ENCODE measurements around the gene SMIM24.

SMIM24 gene

GRCh38 chr19:3493651-3494050 is 13.3 kb upstream of the SMIM24 start:
- peaks cover 55% of the 10 kb centered on the region for H3K36me3 Mint-ChIP-seq
- no peaks in the 10 kb centered on the region for H3K9me3 Mint-ChIP-seq

GRCh38 chr19:3492919-3493318 is 12.6 kb upstream of the SMIM24 start:
- ATAC-seq, result no peak
- peaks cover 62% of the 10 kb centered on the region for H3K36me3 Mint-ChIP-seq
- H3K4me1 Mint-ChIP-seq, result peaks cover 6% of the 10 kb centered on the region
- no peak overlapping the region for H3K4me3 Mint-ChIP-seq
- H3K27me3 Mint-ChIP-seq, result no peaks in the 10 kb centered on the region
- no peak overlapping the region for H3K27ac Mint-ChIP-seq
- H3K9me3 Mint-ChIP-seq, result no peaks in the 10 kb centered on the region

More at GRCh38 chr19:3493651-3494050, 13.3 kb upstream of the SMIM24 start:
- H3K27ac Mint-ChIP-seq, result no peak overlapping the region
- H3K4me3 Mint-ChIP-seq, result no peak overlapping the region
- H3K27me3 Mint-ChIP-seq, result no peaks in the 10 kb centered on the region
- no peak for ATAC-seq
- peaks cover 8% of the 10 kb centered on the region for H3K4me1 Mint-ChIP-seq

DNA sequence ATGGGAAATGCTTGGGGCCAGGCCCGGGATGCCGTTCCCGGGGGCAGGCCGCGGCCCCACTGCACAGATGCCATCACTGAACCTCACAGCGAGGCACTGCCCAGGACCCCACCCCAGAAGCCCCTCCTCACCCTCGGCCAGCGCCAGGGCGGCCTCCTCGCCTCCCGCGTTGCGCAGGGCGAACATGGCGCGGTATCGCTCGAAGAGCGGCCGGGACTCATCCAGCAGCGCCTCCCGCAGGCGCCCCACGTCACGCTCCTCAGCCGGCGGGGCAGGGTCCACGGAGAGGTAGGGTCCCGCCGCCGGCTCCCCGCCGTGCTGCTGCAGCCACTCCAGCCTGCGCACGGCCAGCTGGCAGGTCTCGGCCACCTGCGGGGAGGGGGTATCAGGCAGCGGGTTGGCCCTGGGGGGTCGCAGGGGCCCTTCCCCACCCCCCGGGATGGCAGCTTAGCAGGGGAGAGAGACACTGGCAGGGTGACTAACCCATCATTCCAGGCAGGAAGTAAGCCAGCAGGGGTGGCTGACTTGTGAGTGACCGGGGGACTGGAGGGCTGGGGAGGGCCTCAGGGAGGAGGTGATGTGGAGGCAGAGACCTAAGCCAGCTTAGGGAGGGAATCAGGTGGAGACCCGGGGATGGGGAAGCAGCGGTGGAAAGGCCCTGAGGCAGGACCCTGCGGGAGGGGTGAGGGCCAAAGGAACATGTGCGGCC is 12.0 kb upstream of the SMIM24 start:
- no peak overlapping the region for H3K27ac Mint-ChIP-seq
- H3K36me3 Mint-ChIP-seq, result peaks cover 64% of the 10 kb centered on the region
- H3K27me3 Mint-ChIP-seq, result no peaks in the 10 kb centered on the region
- no peaks in the 10 kb centered on the region for H3K9me3 Mint-ChIP-seq
- no peak overlapping the region for H3K4me3 Mint-ChIP-seq
- ATAC-seq, result no peak
- peaks cover 5% of the 10 kb centered on the region for H3K4me1 Mint-ChIP-seq

DNA sequence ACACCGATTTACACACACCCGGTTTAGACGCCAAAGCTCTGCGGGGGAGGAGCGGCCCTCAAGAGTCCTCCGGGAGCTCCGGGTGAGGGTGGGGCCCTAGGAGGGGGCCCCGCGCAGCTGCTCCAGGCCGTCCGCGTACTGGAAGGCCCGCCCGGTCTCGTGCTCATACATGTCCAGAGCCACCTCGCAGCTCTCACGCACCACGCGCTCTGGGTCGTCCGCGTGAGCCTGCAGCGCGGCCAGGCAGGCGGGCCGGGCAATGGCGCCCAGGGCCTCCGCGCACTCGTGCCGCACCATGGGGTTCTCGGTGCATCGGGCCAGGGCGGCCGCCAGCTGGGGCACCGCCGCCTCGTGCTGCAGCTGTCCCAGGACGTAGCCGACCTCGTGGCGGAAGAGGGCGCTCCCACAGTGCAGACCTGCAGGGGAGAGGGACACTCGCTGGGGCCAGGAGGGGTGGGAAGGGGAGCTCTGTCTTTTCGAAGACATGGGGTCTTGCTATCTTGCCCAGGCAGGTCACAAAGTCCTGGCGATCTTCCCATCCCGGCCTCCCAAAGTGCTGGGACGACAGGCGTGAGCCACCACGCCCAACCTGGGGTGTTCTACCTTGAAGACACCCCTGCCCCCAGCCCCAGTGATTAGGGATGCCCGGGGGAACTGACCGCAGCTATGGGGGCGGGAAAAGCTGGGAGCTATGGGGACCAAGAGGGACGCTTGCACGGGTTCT is 11.2 kb upstream of the SMIM24 start:
- no peaks in the 10 kb centered on the region for H3K27me3 Mint-ChIP-seq
- peaks cover 61% of the 10 kb centered on the region for H3K36me3 Mint-ChIP-seq
- H3K9me3 Mint-ChIP-seq, result no peaks in the 10 kb centered on the region
- H3K4me3 Mint-ChIP-seq, result no peak overlapping the region
- H3K27ac Mint-ChIP-seq, result no peak overlapping the region
- ATAC-seq, result peak; percentile 43
- H3K4me1 Mint-ChIP-seq, result no peaks in the 10 kb centered on the region

GRCh38 chr19:3483226-3483628 is 2.9 kb upstream of the SMIM24 start, which contains the start of gene SMIM44:
Gene SMIM44 (minus strand): TSS chr19:3483441. CDS start chr19:3483403, 38 bp downstream.
- no peak within 1 kb of the TSS for H3K4me3 Mint-ChIP-seq
- H3K36me3 Mint-ChIP-seq, result peaks cover 11% of the 10 kb centered on the region

DNA sequence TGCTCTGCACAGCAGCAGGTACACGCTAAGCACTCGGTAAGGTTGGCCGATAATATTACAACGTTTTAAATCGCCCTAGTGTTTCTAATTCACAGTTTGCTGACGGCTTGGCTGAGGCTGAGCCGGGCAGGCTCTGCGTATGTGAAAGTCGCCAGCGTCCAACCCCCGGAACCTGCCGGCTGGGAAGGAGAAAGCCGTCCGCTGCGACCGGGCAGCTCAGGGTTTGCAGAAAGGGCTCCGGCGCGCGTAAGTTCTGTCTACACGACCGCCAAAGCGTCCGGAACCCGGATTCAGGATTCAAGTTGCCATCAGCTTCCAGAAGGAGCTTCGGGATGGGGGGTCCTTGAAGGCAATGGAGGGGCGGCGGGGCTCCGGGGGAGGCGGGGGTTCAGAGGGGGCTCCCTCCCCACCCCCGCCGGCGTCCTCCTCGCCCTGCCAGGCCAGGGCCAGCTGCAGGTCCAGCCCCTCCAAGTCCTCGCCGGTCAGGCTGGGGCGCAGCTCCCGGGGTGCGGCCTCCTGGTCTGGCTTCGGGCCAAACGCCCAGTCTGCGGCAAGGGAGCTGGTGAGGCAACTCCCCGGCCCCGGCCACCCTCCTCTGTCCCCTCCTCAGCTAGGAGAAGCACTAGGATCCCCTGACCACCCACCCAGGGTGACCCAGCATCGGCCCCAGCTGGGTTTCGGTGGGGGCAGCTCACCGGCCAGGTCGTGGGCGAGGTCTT is 2.3 kb upstream of the SMIM24 start:
- Mint-ChIP-seq H3K36me3 (peaks cover 6% of the 10 kb centered on the region), H3K9me3 (peaks cover 5% of the 10 kb centered on the region), H3K27me3 (peaks cover 24% of the 10 kb centered on the region), H3K4me3 (no peak overlapping the region), H3K4me1 (peaks cover 24% of the 10 kb centered on the region), H3K27ac (no peak overlapping the region)
- ATAC-seq, result no peak

More at GRCh38 chr19:3483226-3483628, 2.9 kb upstream of the SMIM24 start, which contains the start of gene SMIM44:
- Mint-ChIP-seq H3K27ac (no peak within 1 kb of the TSS), H3K9me3 (peaks cover 5% of the 10 kb centered on the region), H3K27me3 (peaks cover 24% of the 10 kb centered on the region), H3K4me1 (peaks cover 18% of the 10 kb centered on the region)
- no peak for ATAC-seq

DNA sequence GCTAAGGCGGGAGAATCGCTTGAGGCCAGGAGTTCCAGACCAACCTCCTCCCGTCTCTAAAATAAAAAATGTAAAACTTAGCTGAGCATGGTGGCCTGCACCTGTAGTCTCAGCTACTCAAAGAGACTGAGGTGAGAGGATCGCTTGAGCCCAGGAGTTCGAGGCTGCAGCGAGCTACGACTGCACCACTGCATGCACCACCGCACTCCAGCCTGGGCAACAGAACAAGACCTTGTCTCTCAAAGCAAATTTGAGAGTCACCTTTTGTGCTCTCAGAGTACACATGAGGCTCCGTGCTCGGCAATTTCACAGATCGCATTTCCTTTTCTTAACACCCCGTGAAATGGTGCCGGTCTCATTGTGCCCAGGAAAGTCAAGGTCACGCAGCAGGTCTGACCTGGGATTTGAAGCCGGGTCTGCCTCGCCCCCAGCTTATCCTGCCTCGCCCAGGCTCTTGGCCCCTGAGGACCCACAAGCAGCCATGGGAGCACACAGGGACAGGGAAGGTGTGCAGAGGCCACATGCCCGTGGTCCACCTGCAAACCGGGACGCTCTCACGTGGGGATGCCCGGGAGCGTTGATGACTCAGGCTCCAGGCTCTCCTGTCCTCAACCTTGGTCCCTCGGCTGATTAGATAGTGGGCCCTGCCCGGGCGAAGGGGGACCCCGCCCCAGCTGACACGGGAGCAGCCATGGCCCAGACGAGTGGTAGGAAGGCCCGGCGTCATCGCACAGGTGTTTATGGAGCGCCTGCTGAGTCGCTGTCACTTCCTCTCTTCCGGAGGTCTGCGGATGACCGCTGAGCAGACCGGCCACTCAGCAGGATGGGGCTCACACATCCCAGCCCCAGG is 1.1 kb upstream of the SMIM24 start:
- Mint-ChIP-seq H3K27me3 (peaks cover 24% of the 10 kb centered on the region), H3K4me3 (no peak overlapping the region), H3K36me3 (no peaks in the 10 kb centered on the region), H3K4me1 (peaks cover 25% of the 10 kb centered on the region), H3K27ac (no peak overlapping the region), H3K9me3 (peaks cover 5% of the 10 kb centered on the region)
- no peak for ATAC-seq

- H3K4me3 Mint-ChIP-seq, result no peak overlapping the region
- H3K4me1 Mint-ChIP-seq, result peaks cover 25% of the 10 kb centered on the region
- no peak overlapping the region for H3K27ac Mint-ChIP-seq
- H3K27me3 Mint-ChIP-seq, result peaks cover 15% of the 10 kb centered on the region
- H3K36me3 Mint-ChIP-seq, result no peaks in the 10 kb centered on the region
- peaks cover 5% of the 10 kb centered on the region for H3K9me3 Mint-ChIP-seq
- no peak for ATAC-seq
These were observed 500 bp downstream of the SMIM24 start for GRCh38 chr19:3479834-3480215.

DNA sequence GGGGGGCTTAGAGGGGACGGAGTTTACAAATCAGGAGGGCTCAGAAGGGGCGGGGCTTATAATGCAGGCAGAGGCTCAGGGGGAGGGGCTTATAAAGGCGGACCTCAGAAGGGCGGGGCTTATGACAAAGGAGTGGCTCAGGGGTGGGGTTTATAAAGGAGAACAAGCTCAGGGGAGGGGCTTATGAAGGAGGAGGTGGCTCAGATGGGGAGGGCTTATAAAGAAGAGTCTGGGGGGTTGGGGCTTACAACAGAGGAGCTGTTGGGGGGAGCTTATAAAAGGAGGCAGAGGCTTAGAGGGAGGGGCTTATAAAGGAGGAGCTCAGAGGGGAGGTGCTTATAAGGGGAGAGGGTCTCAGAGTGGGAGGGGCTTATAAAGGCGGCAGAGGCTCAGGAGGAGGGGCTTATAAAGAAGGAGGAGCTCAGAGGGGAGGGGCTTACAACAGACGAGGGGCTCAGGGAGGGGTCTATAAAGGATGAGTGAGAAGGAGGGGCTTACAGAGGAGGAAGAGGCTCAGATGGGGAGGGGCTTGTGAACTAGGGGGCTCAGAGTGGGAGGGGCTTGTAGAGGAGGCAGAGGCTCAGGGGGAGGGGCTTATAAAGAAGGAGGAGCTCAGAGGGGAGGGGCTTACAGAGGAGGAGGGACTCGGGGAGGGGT is 1.0 kb downstream of the SMIM24 start:
- Mint-ChIP-seq H3K4me3 (no peak overlapping the region), H3K4me1 (peaks cover 25% of the 10 kb centered on the region), H3K9me3 (peaks cover 5% of the 10 kb centered on the region), H3K27me3 (peaks cover 9% of the 10 kb centered on the region), H3K36me3 (no peaks in the 10 kb centered on the region), H3K27ac (no peak overlapping the region)
- no peak for ATAC-seq

- peaks cover 2% of the 10 kb centered on the region for H3K27me3 Mint-ChIP-seq
- peak overlapping the region; percentile 60 for H3K4me3 Mint-ChIP-seq
- H3K27ac Mint-ChIP-seq, result no peak overlapping the region
- peaks cover 25% of the 10 kb centered on the region for H3K4me1 Mint-ChIP-seq
- ATAC-seq, result no peak
- H3K9me3 Mint-ChIP-seq, result peaks cover 5% of the 10 kb centered on the region
- H3K36me3 Mint-ChIP-seq, result no peaks in the 10 kb centered on the region
These were observed 1.7 kb downstream of the SMIM24 start for GRCh38 chr19:3478409-3479176.

- H3K9me3 Mint-ChIP-seq, result peaks cover 5% of the 10 kb centered on the region
- no peak overlapping the region for H3K4me3 Mint-ChIP-seq
- ATAC-seq, result no peak
- H3K4me1 Mint-ChIP-seq, result peaks cover 25% of the 10 kb centered on the region
- H3K27ac Mint-ChIP-seq, result no peak overlapping the region
- no peaks in the 10 kb centered on the region for H3K27me3 Mint-ChIP-seq
- no peaks in the 10 kb centered on the region for H3K36me3 Mint-ChIP-seq
These were observed 2.4 kb downstream of the SMIM24 start for GRCh38 chr19:3477951-3478350.

DNA sequence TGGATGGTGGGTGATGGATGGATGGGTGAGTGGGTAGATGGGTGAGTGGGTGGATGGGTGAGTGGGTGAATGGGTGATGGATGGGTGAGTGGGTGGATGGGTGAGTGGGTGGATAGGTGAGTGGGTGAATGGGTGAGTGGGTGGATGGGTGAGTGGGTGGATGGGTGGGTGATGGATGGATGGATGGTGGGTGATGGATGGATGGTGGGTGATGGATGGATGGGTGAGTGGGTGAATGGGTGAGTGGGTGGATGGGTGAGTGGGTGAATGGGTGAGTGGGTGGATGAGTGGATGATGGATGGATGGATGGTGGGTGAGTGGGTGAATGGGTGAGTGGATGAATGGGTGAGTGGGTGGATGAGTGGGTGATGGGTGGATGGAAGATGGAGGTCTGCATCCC is 2.8 kb downstream of the SMIM24 start:
- ATAC-seq, result no peak
- Mint-ChIP-seq H3K4me1 (peaks cover 25% of the 10 kb centered on the region), H3K27me3 (no peaks in the 10 kb centered on the region), H3K9me3 (peaks cover 5% of the 10 kb centered on the region), H3K4me3 (no peak overlapping the region), H3K36me3 (no peaks in the 10 kb centered on the region), H3K27ac (no peak overlapping the region)

- ATAC-seq, result no peak
- no peak overlapping the region for H3K27ac Mint-ChIP-seq
- no peaks in the 10 kb centered on the region for H3K27me3 Mint-ChIP-seq
- H3K4me3 Mint-ChIP-seq, result no peak overlapping the region
- peaks cover 5% of the 10 kb centered on the region for H3K9me3 Mint-ChIP-seq
- no peaks in the 10 kb centered on the region for H3K36me3 Mint-ChIP-seq
- peaks cover 25% of the 10 kb centered on the region for H3K4me1 Mint-ChIP-seq
These were observed 3.5 kb downstream of the SMIM24 start for GRCh38 chr19:3476830-3477229.

DNA sequence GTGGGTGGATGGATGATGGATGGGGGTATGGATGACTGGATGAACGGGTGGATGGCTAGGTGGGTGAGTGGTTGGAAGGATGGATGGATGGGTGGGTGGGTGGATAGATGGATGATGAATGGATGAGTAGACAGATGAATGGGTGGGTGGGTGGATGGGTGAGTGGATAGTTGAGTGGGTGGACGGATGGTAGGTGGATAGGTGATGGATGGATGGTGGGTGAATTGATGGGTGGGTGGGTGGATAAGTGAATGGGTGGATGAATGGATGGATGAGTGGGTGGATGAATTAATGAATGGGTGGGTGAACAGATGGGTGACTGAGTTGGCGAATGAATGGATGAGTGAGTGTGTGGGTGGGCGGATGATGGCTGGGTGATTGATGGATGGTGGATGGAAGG is 4.9 kb downstream of the SMIM24 start:
- Mint-ChIP-seq H3K27ac (no peak overlapping the region), H3K36me3 (no peaks in the 10 kb centered on the region), H3K9me3 (peaks cover 5% of the 10 kb centered on the region), H3K4me1 (peaks cover 19% of the 10 kb centered on the region), H3K27me3 (peaks cover 5% of the 10 kb centered on the region), H3K4me3 (no peak overlapping the region)
- no peak for ATAC-seq
